Measurements from ENCODE around the gene MYRF.

- TF ChIP-seq CTCF (IDR thresholded peaks at IDR 0.05), result no peak
- no peak for TF ChIP-seq EZH2 (IDR thresholded peaks at IDR 0.05; ENCODE audit: borderline replicate concordance, insufficient read depth, low read depth, low read length, poor library complexity, severe bottlenecking)
Measured at GRCh38 chr11:61725781-61726231, 26.6 kb upstream of the MYRF start.

Data from B cell (primary cell).